HG03442 (cell line): Measurements from ENCODE around the gene SRPK2.
A peak's percentile ranks its signal among the peaks of the same experiment; 100 is the strongest.

Experiments
- ATAC-seq: cut with Tn5 transposase; IDR thresholded peaks from one replicate; pipeline ENCODE4 v1.9.1; 2021; ENCODE audit warnings: mild to moderate bottlenecking, moderate library complexity; ENCODE audit not compliant: unreplicated experiment

SRPK2 gene

DNA sequence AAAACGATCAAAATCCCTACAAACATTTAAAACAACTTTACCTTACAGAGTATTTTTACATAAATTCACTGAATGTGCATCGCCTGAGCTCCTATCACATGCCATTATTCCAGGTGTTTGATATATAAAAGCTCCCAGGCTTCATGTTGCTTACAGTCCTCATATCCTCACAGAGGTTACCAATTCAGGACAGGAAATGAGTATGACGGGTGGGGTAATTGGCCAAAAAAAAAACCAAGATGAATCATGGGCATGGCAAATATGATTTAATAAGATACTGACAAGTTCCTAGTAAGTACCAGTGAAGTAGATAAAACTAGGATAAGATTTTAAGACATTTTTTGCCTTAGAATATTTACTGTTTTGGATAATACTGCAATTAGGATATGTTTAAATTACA is 238.9 kb downstream of the SRPK2 start:
- ATAC-seq: no peak

DNA sequence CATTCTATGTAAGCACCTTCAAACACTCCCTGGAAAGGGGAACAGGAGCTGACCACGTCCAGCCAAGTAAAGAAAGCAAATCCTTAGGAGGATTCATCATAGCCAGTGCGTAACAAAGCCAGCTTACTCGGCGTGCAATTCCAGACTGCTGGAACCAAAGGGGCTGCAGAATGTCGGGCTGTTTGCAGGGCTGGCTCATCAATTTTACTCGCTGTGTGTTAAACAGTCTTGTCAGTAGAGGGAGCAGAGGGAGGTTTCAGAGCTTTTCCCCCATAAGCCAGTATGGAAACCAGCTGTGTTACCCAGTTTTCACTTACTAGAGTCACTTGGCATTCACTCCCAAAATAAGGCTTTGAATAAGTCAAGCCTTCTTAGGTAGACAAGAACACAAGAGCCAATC is 247.7 kb downstream of the SRPK2 start:
- no peak for ATAC-seq

DNA sequence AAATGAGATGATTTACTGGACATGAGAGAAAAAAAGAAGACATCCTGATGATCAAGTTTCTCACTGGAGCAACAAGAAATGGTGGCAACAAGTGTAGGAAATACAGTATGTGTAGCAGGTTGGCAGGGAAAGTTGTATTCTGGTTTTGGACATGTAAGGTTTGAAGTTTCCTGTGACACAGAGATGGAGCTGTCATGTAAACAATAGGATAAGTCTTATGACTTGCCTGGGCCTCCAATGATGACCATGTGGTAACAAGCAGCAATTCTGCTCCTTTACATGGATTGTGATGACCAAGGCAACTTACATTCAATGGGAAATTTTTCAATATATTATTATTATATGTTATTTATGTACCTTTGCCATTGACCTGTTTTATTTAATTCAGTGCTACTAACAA is 249.3 kb downstream of the SRPK2 start:
- ATAC-seq: no peak

DNA sequence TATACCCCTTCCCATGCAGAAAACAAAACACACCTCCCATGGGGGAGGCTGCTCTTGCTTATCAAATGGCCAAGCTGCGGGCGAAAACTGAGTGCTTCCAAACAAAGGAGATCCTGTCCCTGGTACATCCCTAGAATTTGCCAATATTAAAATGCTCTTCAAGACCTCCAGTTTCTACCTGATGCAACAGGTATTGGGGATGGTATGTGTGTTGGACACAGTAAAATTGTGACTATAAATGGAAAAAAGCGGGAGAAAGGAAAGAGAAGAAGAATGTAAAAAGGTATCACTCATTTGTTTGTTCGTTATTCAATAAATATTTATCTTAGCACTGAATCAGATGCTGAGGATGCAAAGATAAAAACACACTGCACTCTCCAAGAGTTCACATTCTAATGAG is 250.8 kb downstream of the SRPK2 start:
- ATAC-seq: no peak

DNA sequence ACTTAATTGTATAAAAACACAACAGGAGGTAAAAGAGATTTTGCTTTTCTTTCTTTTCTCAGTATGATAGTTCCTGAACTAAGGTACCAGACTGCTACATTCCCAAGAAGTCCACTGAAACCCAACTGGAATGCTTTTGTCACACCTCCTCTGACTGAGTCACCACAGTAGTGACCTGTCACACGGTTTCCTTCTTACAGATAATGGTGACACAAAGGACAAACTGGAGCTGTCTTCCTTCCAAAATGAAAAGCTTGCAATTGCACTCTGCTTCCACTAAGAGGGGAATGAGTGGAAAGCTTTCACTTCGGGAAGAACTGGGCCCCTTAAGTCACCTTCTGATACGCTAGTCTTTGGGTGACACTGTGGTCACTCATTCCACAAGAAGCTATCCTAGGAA is 252.5 kb downstream of the SRPK2 start:
- ATAC-seq: no peak

DNA sequence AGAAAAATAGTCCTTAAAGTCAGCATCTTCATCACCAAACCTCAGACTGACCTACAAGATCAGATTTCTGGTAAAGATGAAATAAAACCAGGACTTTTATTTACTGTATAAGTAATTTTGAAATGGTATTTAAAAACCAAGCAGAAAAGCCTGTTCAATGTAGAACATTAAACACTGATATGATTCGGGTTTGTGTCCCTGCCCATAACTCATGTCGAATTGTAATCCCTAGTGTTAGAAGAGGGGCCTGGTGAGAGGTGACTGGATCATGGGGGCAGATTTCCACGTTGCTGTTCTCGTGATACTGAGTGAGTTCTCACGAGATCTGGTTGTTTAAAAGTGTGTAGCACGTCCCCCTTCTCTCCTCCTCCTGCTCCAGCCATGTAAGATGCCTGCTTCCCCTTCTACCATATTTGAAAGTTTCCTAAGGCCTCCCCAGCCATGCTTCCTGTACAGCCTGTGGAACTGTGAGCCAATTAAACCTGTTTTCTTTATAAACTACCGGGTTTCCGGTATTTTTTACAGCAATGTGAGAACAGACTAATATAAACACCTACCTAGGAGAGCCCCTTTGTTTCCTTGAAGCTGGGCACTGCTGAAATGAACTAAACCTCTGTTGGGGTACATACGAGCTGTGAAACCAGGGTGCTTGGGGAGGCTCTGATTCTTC is 254.6 kb downstream of the SRPK2 start:
- ATAC-seq: no peak

DNA sequence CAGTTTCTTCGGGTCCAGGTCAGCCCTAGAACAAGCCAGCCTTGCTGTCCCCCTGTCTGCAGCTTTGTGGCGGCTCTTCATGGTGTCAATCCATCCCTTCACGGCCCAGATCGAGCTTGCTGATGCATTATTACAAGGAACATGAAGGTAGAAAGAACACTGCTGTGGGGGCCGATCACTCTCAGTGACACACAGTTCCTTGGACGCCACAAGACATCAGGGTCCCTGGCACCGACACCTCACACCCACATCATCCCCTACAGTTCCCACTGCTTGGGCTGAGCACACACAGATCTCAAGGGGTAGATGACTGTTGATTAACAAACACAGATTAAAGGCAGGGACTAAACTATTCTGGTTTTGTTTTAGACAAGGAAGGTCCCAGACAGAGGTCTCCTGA is 255.4 kb downstream of the SRPK2 start:
- ATAC-seq: no peak

DNA sequence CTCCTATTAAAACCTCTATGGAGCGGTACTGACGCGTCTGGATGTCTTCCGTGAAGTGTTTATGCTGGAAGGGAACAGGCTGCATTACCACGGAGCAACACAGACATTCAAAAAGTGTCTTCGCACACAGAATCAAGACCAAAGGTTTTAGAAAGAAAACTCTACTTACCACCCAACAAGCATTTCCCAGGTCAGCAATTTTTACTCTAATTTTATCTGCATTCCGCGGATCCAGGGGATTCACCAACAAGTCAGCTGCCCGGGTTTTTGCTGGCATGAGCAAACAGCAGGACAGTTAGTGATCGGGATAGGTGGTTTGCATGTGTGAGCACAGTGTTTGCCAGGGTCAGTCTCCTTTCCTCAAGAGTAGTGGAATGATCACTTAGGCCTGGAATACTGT is 255.9 kb downstream of the SRPK2 start:
- ATAC-seq: no peak

DNA sequence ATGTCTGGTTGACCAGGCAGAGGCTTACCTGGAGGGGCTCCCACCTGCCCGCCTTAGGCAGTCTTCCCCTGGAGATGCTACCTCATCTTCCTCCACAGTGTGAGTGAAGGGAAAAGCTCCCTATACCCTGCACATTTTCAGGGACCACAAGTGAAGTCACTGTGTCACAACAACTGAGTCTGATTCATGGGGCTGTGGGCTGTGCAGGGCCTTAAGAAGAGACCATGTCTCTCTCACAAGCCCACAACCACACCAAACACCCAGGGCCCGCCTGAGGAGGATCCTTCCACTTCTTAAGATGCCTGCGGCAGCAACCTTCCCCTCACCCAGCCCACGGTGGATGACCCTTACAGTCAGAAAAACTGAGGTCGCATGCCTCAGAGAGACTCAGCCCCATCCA is 256.4 kb downstream of the SRPK2 start:
- no peak for ATAC-seq

DNA sequence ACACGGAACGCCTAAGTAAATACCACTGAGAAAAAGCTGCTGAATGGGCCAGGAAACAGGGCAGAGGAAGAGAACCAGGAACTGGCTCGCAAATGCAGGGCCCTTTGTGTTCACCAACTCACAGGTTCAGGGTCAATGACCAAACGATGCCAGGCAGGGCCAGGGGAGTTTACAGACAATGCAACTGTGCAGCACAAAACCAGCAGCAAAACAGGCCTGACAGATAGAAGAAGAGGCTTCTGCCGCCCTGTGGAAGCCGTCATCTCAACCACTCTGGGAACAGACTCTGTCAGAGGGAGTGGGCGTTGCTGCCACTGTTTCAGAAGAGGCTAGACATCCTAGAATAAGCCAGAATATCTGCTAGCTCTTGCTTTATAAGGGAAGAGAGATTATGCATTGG is 256.8 kb downstream of the SRPK2 start:
- ATAC-seq: no peak

DNA sequence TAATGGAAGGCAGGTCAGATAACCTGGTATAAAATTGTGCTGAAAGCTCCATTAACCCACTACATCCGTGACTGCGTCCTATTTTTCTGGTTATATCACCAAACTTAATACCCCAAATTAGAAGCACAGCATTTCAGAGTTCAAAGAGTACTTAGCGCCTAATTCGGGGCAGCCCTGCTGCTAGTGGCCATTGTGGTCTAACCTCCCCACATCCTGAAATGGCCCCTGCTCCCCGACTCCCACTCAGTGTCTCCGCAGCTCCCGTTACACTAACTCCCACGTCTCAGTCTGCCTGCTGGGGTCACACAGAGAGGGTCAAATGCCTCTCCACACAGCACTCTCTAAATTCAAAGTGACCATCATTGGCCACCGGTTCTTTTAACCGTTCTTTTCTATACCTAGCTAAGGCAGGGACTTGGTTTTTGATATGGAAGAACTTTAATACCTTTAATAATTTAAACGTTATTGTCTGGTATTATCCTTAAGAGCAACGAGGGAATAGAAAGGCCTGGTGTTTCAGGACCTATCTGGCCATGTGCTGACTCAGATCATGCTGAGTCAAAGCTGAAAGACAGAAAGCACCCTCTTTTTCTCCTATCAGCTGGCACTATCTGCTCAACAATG is 257.6 kb downstream of the SRPK2 start:
- peak; percentile 86 for ATAC-seq

DNA sequence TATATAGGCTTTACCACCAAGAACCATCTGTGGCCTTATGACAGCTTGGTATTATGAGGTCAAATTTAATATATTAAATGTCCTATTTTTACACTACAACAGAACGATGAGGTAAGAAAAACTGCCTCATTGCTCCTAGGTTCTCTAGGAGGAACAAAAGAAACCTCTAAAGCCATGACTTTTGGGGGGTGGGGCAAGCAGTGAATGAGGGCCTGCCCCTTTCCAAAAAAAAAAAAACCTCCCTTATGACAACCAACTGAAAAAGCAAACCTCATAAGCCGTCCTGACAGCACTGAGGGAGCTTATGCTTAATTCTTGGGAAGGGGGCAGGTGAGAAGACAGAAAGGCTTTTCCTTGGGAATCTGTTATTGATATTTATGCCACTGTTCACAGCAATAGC is 258.1 kb downstream of the SRPK2 start:
- ATAC-seq: no peak

DNA sequence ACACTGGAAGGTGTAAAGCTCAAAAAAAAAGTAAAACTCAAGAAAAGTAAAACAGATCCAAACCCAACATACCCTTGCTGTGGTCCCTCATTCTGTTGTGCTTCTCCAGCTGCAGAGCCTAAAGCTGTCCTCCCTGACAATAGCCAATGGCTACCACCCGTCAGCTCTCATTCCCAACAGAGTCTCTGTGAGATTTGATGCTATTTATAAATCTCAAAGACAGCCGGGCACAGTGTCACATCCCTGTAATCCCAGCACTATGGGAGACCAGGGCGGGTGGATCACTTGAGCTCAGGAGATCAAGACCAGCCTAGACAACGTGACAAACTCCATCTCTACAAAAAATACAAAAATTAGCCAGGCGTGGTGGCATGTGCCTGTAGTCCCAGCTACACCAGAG is 258.7 kb downstream of the SRPK2 start:
- no peak for ATAC-seq

DNA sequence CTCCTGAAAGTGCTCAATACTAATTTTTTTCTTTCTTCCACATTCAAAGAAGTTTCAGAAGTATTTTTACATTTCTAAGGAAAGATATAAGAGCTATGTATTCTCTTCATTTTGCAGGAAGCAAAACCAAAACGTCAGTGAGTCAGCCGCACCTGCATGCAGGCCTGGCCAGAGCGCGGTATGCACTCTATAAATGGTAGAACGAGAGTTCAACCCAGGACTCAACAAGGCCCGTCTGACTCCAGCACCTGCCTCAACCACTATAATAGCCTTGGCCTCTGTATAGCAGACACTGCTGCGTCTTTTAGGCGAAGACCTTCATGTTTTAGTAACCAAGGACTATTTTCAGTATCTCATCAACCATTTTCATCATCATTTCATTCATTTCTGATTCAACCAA is 261.5 kb downstream of the SRPK2 start:
- no peak for ATAC-seq

DNA sequence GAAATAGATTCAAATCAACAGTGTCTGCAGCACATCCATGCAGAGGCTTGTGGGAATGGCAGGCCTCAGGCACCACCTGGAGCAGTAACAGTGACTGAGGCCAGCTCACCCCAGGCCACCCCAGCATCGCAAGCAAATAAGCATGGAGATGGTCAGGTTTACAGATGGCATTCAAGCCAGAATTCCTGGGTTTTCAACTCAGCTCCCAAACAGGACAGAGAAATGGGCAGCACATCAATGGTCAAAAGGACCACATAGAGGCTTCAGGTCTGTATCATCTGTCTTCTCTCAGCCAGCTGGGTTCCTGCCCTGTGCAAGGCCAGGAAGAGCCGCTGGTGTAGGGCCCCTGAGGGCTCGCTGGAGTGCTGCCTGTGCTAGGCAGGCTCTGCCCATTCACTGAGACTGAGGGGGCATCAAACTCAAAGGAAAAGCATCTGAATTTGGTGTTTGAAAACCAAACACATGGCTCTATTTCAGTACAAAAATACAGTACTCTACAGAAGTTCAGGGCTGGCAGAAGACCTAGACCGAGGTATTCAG is 262.2 kb downstream of the SRPK2 start:
- ATAC-seq: no peak

DNA sequence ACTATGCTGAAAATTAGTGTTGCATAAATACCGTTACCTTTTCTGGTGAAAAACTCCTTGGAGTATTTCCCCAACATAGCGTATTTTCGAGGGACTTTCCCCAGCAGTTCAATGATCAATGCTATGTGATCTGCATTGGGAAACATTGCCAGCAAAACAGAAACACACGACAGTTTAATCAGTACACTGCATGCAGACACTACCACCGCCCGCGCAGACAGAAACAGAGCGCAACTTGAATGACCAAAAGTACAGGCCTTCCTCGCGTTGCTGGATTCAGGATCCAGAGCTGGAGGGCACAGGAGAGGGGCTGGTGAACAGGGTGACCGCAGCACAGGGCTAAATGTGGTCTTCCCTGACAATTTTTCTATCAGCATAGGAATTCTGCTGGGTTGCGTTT is 263.0 kb downstream of the SRPK2 start:
- ATAC-seq: no peak

DNA sequence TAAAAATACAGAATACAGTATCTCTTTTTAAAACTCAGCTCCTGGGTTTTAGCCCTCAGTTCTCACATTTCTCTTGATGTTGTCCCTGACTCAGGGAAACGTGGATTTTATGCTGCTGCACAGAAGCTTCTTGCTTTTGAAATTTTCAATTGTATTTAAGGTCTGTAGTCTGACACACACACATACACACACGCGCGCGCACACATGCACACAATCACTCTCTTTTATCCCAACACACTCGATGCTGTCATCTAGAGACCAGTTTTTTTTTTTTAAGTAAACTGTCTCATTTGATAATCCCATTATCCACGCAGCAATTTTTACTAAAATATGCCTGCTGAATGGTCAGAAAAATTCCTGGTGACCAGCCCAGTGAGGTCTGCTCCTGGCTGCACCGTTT is 266.1 kb downstream of the SRPK2 start:
- ATAC-seq: no peak

DNA sequence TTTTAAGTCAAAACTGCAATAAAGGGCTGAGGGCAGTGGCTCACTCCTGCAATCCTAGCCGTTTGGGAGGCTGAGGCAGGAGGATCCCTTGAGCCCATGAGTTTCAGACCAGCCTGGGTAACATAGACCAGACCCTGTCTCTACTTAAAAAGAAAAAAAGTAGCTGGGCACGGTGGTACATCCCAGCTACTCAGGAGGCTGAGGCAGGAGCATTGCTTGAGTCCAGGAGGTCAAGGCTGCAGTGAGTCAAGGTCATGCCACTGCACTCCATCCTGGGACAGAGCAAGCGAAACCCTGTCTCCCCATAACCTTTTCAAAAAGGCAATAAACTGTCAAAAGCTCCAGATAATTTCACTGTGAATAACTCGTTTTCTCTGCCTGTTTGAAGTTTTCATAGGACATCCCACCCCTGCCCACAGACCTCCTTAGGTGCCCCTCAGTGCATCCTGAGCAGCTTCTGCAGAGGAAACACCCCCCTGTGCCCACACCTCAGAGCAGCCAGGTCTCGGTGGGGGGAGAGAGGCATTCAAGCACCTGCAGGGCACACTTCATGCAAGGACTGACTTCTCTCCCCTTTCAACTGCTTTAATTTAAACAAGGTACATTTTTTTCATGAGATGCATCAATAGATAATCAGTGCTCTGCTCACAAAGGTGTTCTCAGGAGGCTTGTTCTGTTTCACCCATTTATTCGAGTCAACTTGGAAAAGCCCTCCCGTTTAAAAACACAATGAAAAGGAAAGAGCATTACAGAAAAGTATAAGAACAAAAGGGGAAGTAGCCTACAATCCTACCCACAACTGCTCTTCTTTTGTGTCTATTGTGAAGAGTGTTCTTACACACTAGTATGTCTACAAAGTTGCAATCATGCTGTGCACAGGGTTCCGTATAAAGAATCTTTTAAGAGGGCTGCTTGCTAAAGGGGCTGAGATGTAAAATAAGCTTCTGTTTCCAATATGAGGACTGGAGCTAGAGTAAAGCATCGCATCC is 269.8 kb downstream of the SRPK2 start:
- ATAC-seq: no peak

DNA sequence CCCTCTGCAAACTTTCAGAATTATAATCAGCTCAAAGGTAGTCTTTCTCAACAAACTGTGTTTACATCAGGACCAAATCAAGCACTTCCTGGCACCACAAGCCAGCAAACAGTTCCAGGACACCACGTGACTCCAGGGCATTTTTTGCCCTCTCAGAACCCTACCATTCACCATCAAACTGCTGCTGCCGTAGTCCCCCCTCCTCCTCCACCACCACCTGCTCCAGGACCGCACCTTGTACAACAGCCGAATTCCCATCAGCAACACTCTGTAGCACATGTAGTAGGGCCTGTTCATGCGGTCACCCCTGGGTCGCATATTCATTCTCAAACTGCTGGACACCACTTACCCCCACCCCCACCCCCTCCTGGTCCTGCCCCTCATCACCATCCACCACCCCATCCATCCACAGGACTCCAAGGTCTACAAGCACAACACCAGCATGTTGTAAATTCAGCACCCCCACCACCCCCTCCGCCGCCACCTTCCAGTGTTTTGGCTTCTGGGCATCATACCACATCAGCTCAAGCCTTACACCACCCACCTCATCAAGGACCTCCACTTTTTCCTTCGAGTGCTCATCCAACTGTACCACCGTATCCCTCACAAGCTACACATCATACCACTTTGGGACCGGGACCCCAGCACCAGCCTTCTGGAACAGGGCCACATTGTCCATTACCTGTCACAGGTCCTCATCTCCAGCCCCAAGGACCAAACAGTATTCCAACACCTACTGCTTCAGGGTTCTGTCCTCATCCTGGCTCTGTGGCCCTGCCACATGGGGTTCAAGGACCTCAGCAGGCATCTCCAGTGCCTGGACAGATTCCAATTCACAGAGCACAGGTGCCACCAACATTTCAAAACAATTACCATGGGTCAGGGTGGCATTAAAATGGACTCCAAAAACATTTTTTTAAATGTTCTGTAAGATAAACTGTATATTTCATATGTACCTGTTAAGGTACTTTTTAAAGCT is 276.0 kb downstream of the SRPK2 start:
- ATAC-seq: no peak

DNA sequence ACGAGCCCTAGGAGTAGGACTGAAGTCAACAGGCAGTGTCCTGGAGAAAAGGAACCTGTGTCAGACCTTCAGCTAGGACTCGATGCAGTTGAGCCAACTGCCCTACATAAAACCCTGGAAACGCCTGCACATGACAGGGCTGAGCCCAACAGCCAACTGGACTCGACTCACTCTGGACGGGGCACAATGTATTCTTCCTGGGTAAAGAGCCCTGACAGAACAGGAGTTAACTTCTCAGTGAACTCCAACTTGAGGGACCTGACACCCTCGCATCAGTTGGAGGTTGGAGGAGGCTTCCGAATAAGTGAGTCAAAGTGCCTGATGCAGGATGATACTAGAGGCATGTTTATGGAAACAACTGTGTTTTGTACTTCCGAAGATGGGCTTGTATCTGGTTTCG is 281.3 kb downstream of the SRPK2 start:
- ATAC-seq: no peak
